UCSD-AML1 (cell line): Measurements from ENCODE around the gene JAGN1.
"Not testable (repeated sequence)": the region's sequence is repeated elsewhere in the genome, so short reads cannot be mapped to it uniquely, and the experiment has no call there.

Experiments
- DNase-seq: peaks from one replicate; lab custom pipeline; 2025; ENCODE audit not compliant: unreplicated experiment; lab: John Stamatoyannopoulos, UW

JAGN1 gene

GRCh38 chr3:9897408-9898372 lies 7.3 kb downstream of the JAGN1 start:
- peak; percentile 31 for DNase-seq

- peak; percentile 23 for DNase-seq
Measured at GRCh38 chr3:9898467-9899241, 8.2 kb downstream of the JAGN1 start.

- DNase-seq: no peak
Measured at GRCh38 chr3:9899289-9899791, 8.9 kb downstream of the JAGN1 start.

GRCh38 chr3:9900965-9901415 lies 10.6 kb downstream of the JAGN1 start:
- DNase-seq: not testable (repeated sequence)

- DNase-seq: peak; percentile 87
Measured at GRCh38 chr3:9901967-9902366, 11.6 kb downstream of the JAGN1 start.

GRCh38 chr3:9902372-9903237 lies 12.2 kb downstream of the JAGN1 start, which contains the start of gene IL17RE:
TSS of gene IL17RE (plus strand) at chr3:9902848. CDS start at chr3:9902933, 85 bp downstream.
- peak; percentile 74 for DNase-seq

GRCh38 chr3:9903238-9903624 lies 12.8 kb downstream of the JAGN1 start:
- no peak for DNase-seq

GRCh38 chr3:9903904-9904303 lies 13.5 kb downstream of the JAGN1 start:
- no peak for DNase-seq

- no peak for DNase-seq
Measured at GRCh38 chr3:9906480-9906879, 16.1 kb downstream of the JAGN1 start.

- no peak for DNase-seq
Measured at GRCh38 chr3:9908286-9908685, 17.9 kb downstream of the JAGN1 start.

- no peak for DNase-seq
Measured at GRCh38 chr3:9909221-9910013, 19.0 kb downstream of the JAGN1 start.

GRCh38 chr3:9911863-9912262 lies 21.5 kb downstream of the JAGN1 start:
- DNase-seq: no peak

GRCh38 chr3:9912294-9912935 lies 22.0 kb downstream of the JAGN1 start:
- DNase-seq: no peak

GRCh38 chr3:9913601-9914000 lies 23.2 kb downstream of the JAGN1 start:
- no peak for DNase-seq

- DNase-seq: no peak
Measured at GRCh38 chr3:9914011-9914410, 23.6 kb downstream of the JAGN1 start.

- no peak for DNase-seq
Measured at GRCh38 chr3:9914559-9915253, 24.3 kb downstream of the JAGN1 start.

GRCh38 chr3:9915254-9916141 lies 25.1 kb downstream of the JAGN1 start:
- DNase-seq: no peak

- no peak for DNase-seq
Measured at GRCh38 chr3:9916346-9916733, 25.9 kb downstream of the JAGN1 start.
